Neuronal stem cell (in vitro differentiated cells): ENCODE results near the gene PTPRE.

Experiments used
- DNase-seq: peaks from one replicate; pipeline ENCODE4 v3.0.0-alpha.2; 2013; ENCODE audit warnings: low spot score
- H2AFZ ChIP-seq: one replicate; pipeline ENCODE4 v1.6.1; 2013; ENCODE audit warnings: mild to moderate bottlenecking, low read length, inconsistent platforms
- H2AK5ac ChIP-seq: 2 replicates; pipeline ENCODE4 v1.6.1; 2013; ENCODE audit warnings: low read depth, mild to moderate bottlenecking, inconsistent platforms, low read length, moderate library complexity, mixed read lengths
- H2BK120ac ChIP-seq: 2 replicates; pipeline ENCODE4 v1.6.1; 2013; ENCODE audit warnings: low read depth, mild to moderate bottlenecking, inconsistent platforms, low read length, moderate library complexity, mixed read lengths
- H2BK12ac ChIP-seq: one replicate; pipeline ENCODE4 v1.6.1; 2013; ENCODE audit warnings: low read length, inconsistent platforms
- H2BK15ac ChIP-seq: 2 replicates; pipeline ENCODE4 v1.6.1; 2013; ENCODE audit warnings: mild to moderate bottlenecking, low read length, inconsistent platforms, mixed read lengths
- H2BK5ac ChIP-seq: one replicate; pipeline ENCODE4 v1.6.1; 2013; ENCODE audit warnings: inconsistent platforms, mild to moderate bottlenecking, low read length, moderate library complexity
- H3K14ac ChIP-seq: one replicate; pipeline ENCODE4 v1.6.1; 2013; ENCODE audit warnings: low read length, inconsistent platforms
- H3K18ac ChIP-seq: 2 replicates; pipeline ENCODE4 v1.6.1; 2013; ENCODE audit warnings: low read length, inconsistent platforms
- H3K23ac ChIP-seq: 2 replicates; pipeline ENCODE4 v1.6.1; 2013; ENCODE audit warnings: low read depth, mild to moderate bottlenecking, mixed read lengths, low read length, inconsistent platforms; ENCODE audit not compliant: poor library complexity
- H3K27ac ChIP-seq: replicated peaks from 3 replicates; pipeline ENCODE4 v1.5.1; 2013; ENCODE audit warnings: low read length, inconsistent platforms
- H3K27me3 ChIP-seq, 3 experiments: 2 replicates each; pipeline ENCODE4 v1.6.1; 2013; ENCODE audit warnings: low read length in 3 of 3, mild to moderate bottlenecking in 2 of 3, inconsistent platforms in 1 of 3, low read depth in 1 of 3, mixed read lengths in 1 of 3, moderate library complexity in 1 of 3; ENCODE audit not compliant: control insufficient read depth in 3 of 3, insufficient read depth in 3 of 3
- H3K36me3 ChIP-seq, 2 donors: replicated peaks in 1 of 2; 2 replicates each; pipeline ENCODE4 v1.6.1; 2013; ENCODE audit warnings: low read length in 2 of 2; ENCODE audit not compliant: control insufficient read depth in 2 of 2, insufficient read depth in 2 of 2
- H3K4ac ChIP-seq: 2 replicates; pipeline ENCODE4 v1.6.1; 2013; ENCODE audit warnings: inconsistent platforms, mild to moderate bottlenecking, low read length, moderate library complexity
- H3K4me1 ChIP-seq, 2 donors: 1 replicate in 1 of 2; 2 replicates in 1 of 2; pipeline ENCODE4 v1.6.1; 2013; ENCODE audit warnings: low read length in 2 of 2, low read depth in 1 of 2; ENCODE audit not compliant: control insufficient read depth in 2 of 2, insufficient read depth in 1 of 2
- H3K4me2 ChIP-seq: one replicate; pipeline ENCODE4 v1.6.1; 2013; ENCODE audit warnings: mild to moderate bottlenecking, low read length, inconsistent platforms; ENCODE audit not compliant: insufficient read depth, poor library complexity, severe bottlenecking
- H3K4me3 ChIP-seq, 2 donors: 2 replicates each; pipeline ENCODE4 v1.5.1; 2013; ENCODE audit warnings: low read length in 2 of 2, mild to moderate bottlenecking in 2 of 2, inconsistent platforms in 1 of 2, moderate library complexity in 1 of 2
- H3K79me1 ChIP-seq: one replicate; pipeline ENCODE4 v1.6.1; 2013; ENCODE audit warnings: low read depth, mild to moderate bottlenecking, inconsistent platforms, low read length, moderate library complexity
- H3K9ac ChIP-seq: one replicate; pipeline ENCODE4 v1.6.1; 2013; ENCODE audit warnings: mild to moderate bottlenecking, low read depth, low read length, inconsistent platforms; ENCODE audit not compliant: poor library complexity
- H3K9me3 ChIP-seq, 2 donors: replicated peaks in 1 of 2; 2 replicates each; pipeline versions ENCODE3 to v1.6.1; 2013; ENCODE audit warnings: low read length in 2 of 2, mild to moderate bottlenecking in 2 of 2, inconsistent platforms in 1 of 2, low read depth in 1 of 2, mixed read lengths in 1 of 2, moderate library complexity in 1 of 2; ENCODE audit not compliant: control insufficient read depth in 2 of 2, insufficient read depth in 1 of 2
- H4K8ac ChIP-seq: one replicate; pipeline ENCODE4 v1.6.1; 2013; ENCODE audit warnings: low read depth, mild to moderate bottlenecking, inconsistent platforms, low read length, moderate library complexity
- H4K91ac ChIP-seq: one replicate; pipeline ENCODE4 v1.6.1; 2013; ENCODE audit warnings: low read length, low read depth, mild to moderate bottlenecking, inconsistent platforms; ENCODE audit not compliant: poor library complexity
- WGBS, 2 donors: extraction: QIAGEN DNeasy Blood & Tissue Kit; methylation state at CpG; one replicate each; pipeline ENCODE4 v1.1.7; 2013; ENCODE audit warnings: missing lambda C conversion rate in 2 of 2, mixed read lengths in 1 of 2; ENCODE audit not compliant: insufficient read length in 2 of 2, insufficient replicate concordance in 1 of 2; ENCODE audit errors: extremely low coverage in 2 of 2; 5-methylcytosine and 5-hydroxymethylcytosine counted together

Gene PTPRE

GRCh38 chr10:128110339-128110738 is 203.4 kb downstream of the PTPRE start:
- Histone ChIP-seq H3K14ac (no peak overlapping the region), H3K4ac (no peak overlapping the region), H3K36me3 (peaks cover 75 to 100% of the 10 kb centered on the region in 2 donors), H2AFZ (no peak overlapping the region), H2BK12ac (no peak overlapping the region), H3K9ac (no peak overlapping the region), H3K4me2 (no peak overlapping the region), H3K23ac (no peak overlapping the region), H3K27ac (no peak overlapping the region), H2AK5ac (no peak overlapping the region), H4K91ac (no peak overlapping the region), H3K27me3 (no peaks in the 10 kb centered on the region), H3K4me3 (no peak overlapping the region), H3K18ac (no peak overlapping the region), H2BK120ac (no peak overlapping the region), H2BK15ac (no peak overlapping the region), H2BK5ac (no peak overlapping the region), H3K9me3 (no peaks in the 10 kb centered on the region), H3K4me1 (no peaks in the 10 kb centered on the region), H4K8ac (no peak overlapping the region), H3K79me1 (no peaks in the 10 kb centered on the region)
- no peak for DNase-seq
- no CpG with 5 or more reads among the region's 3 CpGs for WGBS, 2 donors

GRCh38 chr10:128111696-128112095 is 204.8 kb downstream of the PTPRE start:
- Histone ChIP-seq H2AFZ (no peak overlapping the region), H3K4me3 (no peak overlapping the region), H3K79me1 (no peaks in the 10 kb centered on the region), H2BK12ac (no peak overlapping the region), H2BK120ac (no peak overlapping the region), H2BK15ac (no peak overlapping the region), H3K27me3 (no peaks in the 10 kb centered on the region), H3K4ac (no peak overlapping the region), H2BK5ac (no peak overlapping the region), H3K4me1 (no peaks in the 10 kb centered on the region), H4K8ac (no peak overlapping the region), H2AK5ac (no peak overlapping the region), H3K9me3 (no peaks in the 10 kb centered on the region), H3K23ac (no peak overlapping the region), H4K91ac (no peak overlapping the region), H3K9ac (no peak overlapping the region), H3K14ac (no peak overlapping the region), H3K36me3 (peaks cover 69 to 100% of the 10 kb centered on the region in 2 donors), H3K18ac (no peak overlapping the region), H3K27ac (no peak overlapping the region), H3K4me2 (no peak overlapping the region)
- no CpG with 5 or more reads among the region's 6 CpGs for WGBS, 2 donors
- DNase-seq = no peak

DNA sequence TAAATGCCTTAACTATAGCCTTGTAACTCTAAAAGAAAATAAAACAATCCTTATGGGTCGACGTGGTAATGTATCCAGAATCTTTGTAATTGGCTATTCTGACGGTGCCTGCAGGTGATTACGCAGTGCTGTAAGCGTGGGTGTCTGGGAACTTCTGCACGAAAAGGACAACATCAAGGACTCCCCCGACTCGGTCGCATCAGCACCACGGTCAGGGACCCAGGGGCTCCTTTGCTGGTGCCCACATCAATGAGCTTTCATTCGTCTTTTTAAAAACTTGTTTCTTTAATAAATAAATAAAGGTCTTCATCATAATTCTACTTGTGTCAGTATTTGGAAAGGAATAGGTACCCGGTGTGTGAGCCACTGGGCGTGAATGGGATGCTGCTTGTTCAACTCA is 206.1 kb downstream of the PTPRE start:
- Histone ChIP-seq H3K18ac (no peak overlapping the region), H3K14ac (no peak overlapping the region), H2BK120ac (no peak overlapping the region), H3K4me2 (no peak overlapping the region), H3K27me3 (no peaks in the 10 kb centered on the region), H3K4me1 (no peaks in the 10 kb centered on the region), H3K9me3 (no peaks in the 10 kb centered on the region), H3K27ac (no peak overlapping the region), H2BK5ac (no peak overlapping the region), H3K9ac (no peak overlapping the region), H4K91ac (no peak overlapping the region), H2BK15ac (no peak overlapping the region), H3K79me1 (no peaks in the 10 kb centered on the region), H2AK5ac (no peak overlapping the region), H3K23ac (no peak overlapping the region), H3K4me3 (no peak overlapping the region), H2BK12ac (no peak overlapping the region), H2AFZ (no peak overlapping the region), H4K8ac (no peak overlapping the region), H3K36me3 (peaks cover 61 to 100% of the 10 kb centered on the region in 2 donors), H3K4ac (no peak overlapping the region)
- no peak for DNase-seq
- WGBS, 2 donors = no CpG with 5 or more reads among the region's 13 CpGs

- Histone ChIP-seq H3K4ac (no peak overlapping the region), H3K9ac (no peak overlapping the region), H2BK12ac (no peak overlapping the region), H3K18ac (no peak overlapping the region), H3K27ac (no peak overlapping the region), H2AK5ac (no peak overlapping the region), H3K9me3 (no peaks in the 10 kb centered on the region), H3K27me3 (no peaks in the 10 kb centered on the region), H3K36me3 (peaks cover 53 to 99% of the 10 kb centered on the region in 2 donors), H2BK120ac (no peak overlapping the region), H3K4me2 (no peak overlapping the region), H3K23ac (no peak overlapping the region), H2BK15ac (no peak overlapping the region), H3K79me1 (no peaks in the 10 kb centered on the region), H4K91ac (no peak overlapping the region), H3K14ac (no peak overlapping the region), H2BK5ac (no peak overlapping the region), H3K4me1 (no peaks in the 10 kb centered on the region), H2AFZ (no peak overlapping the region), H4K8ac (no peak overlapping the region), H3K4me3 (no peak overlapping the region)
- WGBS, 2 donors = no CpG with 5 or more reads among the region's 2 CpGs
- no peak for DNase-seq
These were observed 208.0 kb downstream of the PTPRE start for GRCh38 chr10:128114901-128115300.
